Omental fat pad (tissue), 4 donors: Measurements from ENCODE around the gene FBXL3. TPM values are rescaled to one million over a fixed set of nuclear protein-coding genes. Genes with fewer than 3 reads are reported as not detected.

Source experiments
- ATAC-seq: fragments of 150-250 bp; one replicate; pipeline ENCODE4 v1.9.1; 2016; ENCODE audit warnings: mild to moderate bottlenecking, moderate library complexity; ENCODE audit not compliant: low FRiP score
- DNase-seq: peaks from one replicate; pipeline ENCODE4 v3.0.0-alpha.2; 2019; ENCODE audit warnings: low spot score
- CTCF ChIP-seq, 3 donors: fragments of 450-650 bp; IDR thresholded peaks; one replicate each; pipeline ENCODE4 v1.5.1; 2016 to 2017; ENCODE audit warnings: antibody characterized with exemption in 3 of 3, mild to moderate bottlenecking in 3 of 3, moderate library complexity in 2 of 3
- total RNA-seq, 4 donors: library from RNA; depleted of rRNA; stranded (reverse); fragments of >200 nt; gene quantifications; one replicate each; pipeline ENCODE4 v1.1.0, GENCODE V29; 2016

The FBXL3 gene
- total RNA-seq, 4 donors from 2014 or later, result 62.3 to 121 (median 74.8) TPM

GRCh38 chr13:77040076-77040475, 13.1 kb upstream of the FBXL3 start:
- ATAC-seq (no peak), DNase-seq (no peak)
- no peak for TF ChIP-seq CTCF (IDR thresholded peaks at IDR 0.05)

- no peak for TF ChIP-seq CTCF (IDR thresholded peaks at IDR 0.05)
- DNase-seq, result no peak
- ATAC-seq, result no peak
These were observed 12.0 kb upstream of the FBXL3 start for GRCh38 chr13:77038907-77039480.

- DNase-seq (no peak), ATAC-seq (no peak)
- no peak for TF ChIP-seq CTCF (IDR thresholded peaks at IDR 0.05)
These were observed 9.3 kb upstream of the FBXL3 start for GRCh38 chr13:77036279-77036678.

GRCh38 chr13:77034881-77035280, 7.9 kb upstream of the FBXL3 start:
- ATAC-seq (no peak), DNase-seq (no peak)
- no peak for TF ChIP-seq CTCF (IDR thresholded peaks at IDR 0.05)

GRCh38 chr13:77033717-77034302, 6.9 kb upstream of the FBXL3 start:
- no peak for ATAC-seq

GRCh38 chr13:77031656-77032243, 4.8 kb upstream of the FBXL3 start:
- TF ChIP-seq CTCF (IDR thresholded peaks at IDR 0.05), result no peak
- DNase-seq, result no peak
- no peak for ATAC-seq

More at GRCh38 chr13:77033717-77034302, 6.9 kb upstream of the FBXL3 start:
- no peak for DNase-seq
- TF ChIP-seq CTCF (IDR thresholded peaks at IDR 0.05), result no peak

- TF ChIP-seq CTCF (IDR thresholded peaks at IDR 0.05), result no peak
- no peak for DNase-seq
- ATAC-seq, result no peak
These were observed 2.5 kb upstream of the FBXL3 start for GRCh38 chr13:77029436-77029835.
